Measurements from ENCODE around the gene PROP1. TPM values are rescaled to one million over a fixed set of nuclear protein-coding genes. Genes with fewer than 3 reads are reported as not detected.
"Not testable (repeated sequence)": the region's sequence is repeated elsewhere in the genome, so short reads cannot be mapped to it uniquely, and the experiment has no call there.

Gene PROP1
- total RNA-seq, 3 donors from 2014 or later (not counting 1 experiment from before 2014, with no cell fraction given) = not detected

DNA sequence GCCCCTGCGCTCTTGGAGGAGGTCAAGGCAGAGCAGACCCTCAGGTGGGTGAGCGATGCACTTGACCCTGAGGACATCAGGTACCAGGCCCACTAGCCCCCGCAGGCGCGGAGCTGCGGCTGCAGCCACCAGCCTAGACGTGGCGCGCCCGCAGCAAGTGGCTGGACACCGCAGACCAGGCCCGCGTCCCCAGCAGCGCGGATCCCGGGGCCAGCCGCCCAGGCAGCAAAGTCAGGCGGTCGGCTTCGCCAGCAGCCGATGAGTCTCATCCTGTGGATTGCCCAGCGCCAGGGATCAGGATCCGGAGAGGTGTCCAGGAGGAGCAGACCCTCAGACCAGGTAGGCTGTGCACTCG, 10.1 kb upstream of the PROP1 start:
- ATAC-seq = peak; percentile 3 to 14 (median 5)
- no CpG with 5 or more reads among the region's 24 CpGs for WGBS (ENCODE audit: insufficient coverage)
- H3K27me3 ChIP-seq (ENCODE audit: control insufficient read depth, insufficient read depth, low read length); H3K9me3 ChIP-seq (ENCODE audit: control insufficient read depth, insufficient read depth, low read length); H3K4me1 ChIP-seq (ENCODE audit: control insufficient read depth, insufficient read depth, low read length); DNase-seq; H3K4me3 ChIP-seq (ENCODE audit: low read length); intact Hi-C loops (cut with micrococcal nuclease); H3K27ac Mint-ChIP-seq; H3K4me3 Mint-ChIP-seq; H3K9me3 Mint-ChIP-seq; H3K36me3 ChIP-seq (ENCODE audit: control insufficient read depth, insufficient read depth, low read length); H3K4me1 Mint-ChIP-seq; H3K27ac ChIP-seq (ENCODE audit: low read length); H3K36me3 Mint-ChIP-seq: not testable (repeated sequence)
- H3K27me3 Mint-ChIP-seq (ENCODE audit: low read depth in 2 of 2) = peaks cover 10 to 17% of the 10 kb centered on the region in 2 donors

DNA sequence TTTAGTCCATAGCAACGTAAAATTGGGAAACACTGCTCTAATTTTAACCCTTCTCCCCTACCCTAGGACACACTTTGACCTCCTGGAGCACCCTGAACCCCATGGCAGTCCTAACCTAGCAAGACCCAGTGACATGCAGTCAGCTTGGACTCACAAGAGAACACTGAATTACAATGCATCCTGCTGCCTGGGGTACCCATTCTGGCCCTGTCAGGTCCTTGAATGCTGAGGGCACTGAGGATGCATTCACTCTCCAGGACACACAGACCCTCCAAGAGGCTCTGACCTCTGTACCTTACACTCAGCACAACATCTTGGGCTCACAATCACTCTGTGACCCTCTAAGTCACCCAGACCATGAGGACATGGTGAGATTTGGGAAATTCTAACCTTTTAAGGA, 1.8 kb upstream of the PROP1 start:
- no peaks in the 10 kb centered on the region for H3K9me3 ChIP-seq (ENCODE audit: control insufficient read depth, insufficient read depth, low read length)
- peaks cover 18 to 19% of the 10 kb centered on the region in 2 donors for H3K27me3 Mint-ChIP-seq (ENCODE audit: low read depth in 2 of 2)
- H3K4me3 ChIP-seq (ENCODE audit: low read length) = no peak overlapping the region
- 43% methylated on average over 1 of the region's 1 CpG for WGBS (ENCODE audit: insufficient coverage)
- no peak for ATAC-seq
- H3K36me3 ChIP-seq (ENCODE audit: control insufficient read depth, insufficient read depth, low read length) = no peaks in the 10 kb centered on the region
- H3K27me3 ChIP-seq (ENCODE audit: control insufficient read depth, insufficient read depth, low read length) = peaks cover 8% of the 10 kb centered on the region
- no peaks in the 10 kb centered on the region for H3K4me1 ChIP-seq (ENCODE audit: control insufficient read depth, insufficient read depth, low read length)
- no peaks in the 10 kb centered on the region for H3K36me3 Mint-ChIP-seq
- no peaks in the 10 kb centered on the region for H3K4me1 Mint-ChIP-seq
- H3K4me3 Mint-ChIP-seq = no peak overlapping the region
- H3K27ac Mint-ChIP-seq = no peak overlapping the region
- intact Hi-C loops (cut with micrococcal nuclease) = no loop called here
- no peaks in the 10 kb centered on the region for H3K9me3 Mint-ChIP-seq
- DNase-seq = no peak
- H3K27ac ChIP-seq (ENCODE audit: low read length) = no peak overlapping the region
- TF ChIP-seq, protein P1, sequence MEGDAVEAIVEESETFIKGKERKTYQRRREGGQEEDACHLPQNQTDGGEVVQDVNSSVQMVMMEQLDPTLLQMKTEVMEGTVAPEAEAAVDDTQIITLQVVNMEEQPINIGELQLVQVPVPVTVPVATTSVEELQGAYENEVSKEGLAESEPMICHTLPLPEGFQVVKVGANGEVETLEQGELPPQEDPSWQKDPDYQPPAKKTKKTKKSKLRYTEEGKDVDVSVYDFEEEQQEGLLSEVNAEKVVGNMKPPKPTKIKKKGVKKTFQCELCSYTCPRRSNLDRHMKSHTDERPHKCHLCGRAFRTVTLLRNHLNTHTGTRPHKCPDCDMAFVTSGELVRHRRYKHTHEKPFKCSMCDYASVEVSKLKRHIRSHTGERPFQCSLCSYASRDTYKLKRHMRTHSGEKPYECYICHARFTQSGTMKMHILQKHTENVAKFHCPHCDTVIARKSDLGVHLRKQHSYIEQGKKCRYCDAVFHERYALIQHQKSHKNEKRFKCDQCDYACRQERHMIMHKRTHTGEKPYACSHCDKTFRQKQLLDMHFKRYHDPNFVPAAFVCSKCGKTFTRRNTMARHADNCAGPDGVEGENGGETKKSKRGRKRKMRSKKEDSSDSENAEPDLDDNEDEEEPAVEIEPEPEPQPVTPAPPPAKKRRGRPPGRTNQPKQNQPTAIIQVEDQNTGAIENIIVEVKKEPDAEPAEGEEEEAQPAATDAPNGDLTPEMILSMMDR (IDR thresholded peaks at IDR 0.05) = no peak

DNA sequence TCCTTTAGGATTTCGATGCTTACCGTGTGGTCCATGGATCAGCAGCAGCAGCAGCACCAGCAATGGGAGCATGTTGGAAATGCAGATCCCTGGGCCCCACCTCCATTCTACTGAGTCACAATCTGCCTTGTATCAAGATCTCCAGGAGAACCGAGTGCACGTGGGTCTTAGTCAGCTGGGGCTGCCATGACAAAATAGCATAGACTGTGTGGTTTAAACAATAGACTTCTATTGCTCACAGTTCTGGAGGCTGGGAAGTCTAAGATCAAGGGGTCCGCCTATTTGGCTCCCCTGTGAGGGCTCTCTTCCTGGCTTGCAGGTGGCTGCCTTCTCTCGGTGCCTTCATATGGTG, 1.3 kb upstream of the PROP1 start:
- no peak for ATAC-seq
- peaks cover 12 to 16% of the 10 kb centered on the region in 2 donors for H3K27me3 Mint-ChIP-seq (ENCODE audit: low read depth in 2 of 2)
- H3K4me1 Mint-ChIP-seq = no peaks in the 10 kb centered on the region
- Histone ChIP-seq H3K4me3 (ENCODE audit: low read length) (no peak overlapping the region), H3K27ac (ENCODE audit: low read length) (no peak overlapping the region), H3K36me3 (ENCODE audit: control insufficient read depth, insufficient read depth, low read length) (no peaks in the 10 kb centered on the region), H3K27me3 (ENCODE audit: control insufficient read depth, insufficient read depth, low read length) (peaks cover 8% of the 10 kb centered on the region), H3K9me3 (ENCODE audit: control insufficient read depth, insufficient read depth, low read length) (no peaks in the 10 kb centered on the region), H3K4me1 (ENCODE audit: control insufficient read depth, insufficient read depth, low read length) (no peaks in the 10 kb centered on the region)
- TF ChIP-seq, protein P1 (IDR thresholded peaks at IDR 0.05) = no peak
- H3K4me3 Mint-ChIP-seq = no peak overlapping the region
- WGBS (ENCODE audit: insufficient coverage) = 84% methylated on average over 6 of the region's 6 CpGs
- H3K36me3 Mint-ChIP-seq = no peaks in the 10 kb centered on the region
- H3K9me3 Mint-ChIP-seq = no peaks in the 10 kb centered on the region
- DNase-seq = no peak
- H3K27ac Mint-ChIP-seq = no peak overlapping the region
- intact Hi-C loops (cut with micrococcal nuclease) = no loop called here

DNA sequence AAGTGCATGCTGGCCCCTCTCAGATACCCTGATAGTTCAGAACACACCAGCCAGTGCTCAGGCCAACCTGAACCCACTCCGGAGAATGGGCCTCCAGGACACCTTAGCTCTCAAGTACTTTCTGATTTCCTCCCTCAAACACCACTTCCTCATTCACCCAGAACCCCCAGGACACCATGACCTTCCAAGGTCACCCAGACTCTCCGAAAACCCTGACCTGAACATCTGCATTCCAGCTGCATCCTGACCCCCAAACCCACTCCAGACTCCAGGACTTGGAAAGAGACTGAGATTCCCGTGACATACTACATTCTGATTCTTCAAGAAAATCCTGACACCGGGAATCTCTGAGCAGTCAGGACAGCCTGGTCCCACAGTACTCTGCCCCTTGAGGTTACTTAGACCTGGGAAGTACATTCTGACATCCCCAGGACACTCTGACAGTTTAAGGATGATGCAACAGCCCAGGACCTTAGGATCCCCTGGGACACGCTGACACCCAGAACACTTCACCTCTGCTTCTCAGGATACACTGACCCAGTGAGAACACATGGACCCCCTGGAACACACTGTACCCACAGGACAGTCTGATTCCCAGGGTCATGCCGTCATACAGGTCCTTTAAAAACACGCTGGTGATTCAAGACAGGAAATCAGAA, 747 bp upstream of the PROP1 start:
- Histone ChIP-seq H3K9me3 (ENCODE audit: control insufficient read depth, insufficient read depth, low read length) (no peaks in the 10 kb centered on the region), H3K4me3 (ENCODE audit: low read length) (no peak overlapping the region), H3K27ac (ENCODE audit: low read length) (no peak overlapping the region), H3K27me3 (ENCODE audit: control insufficient read depth, insufficient read depth, low read length) (peaks cover 8% of the 10 kb centered on the region), H3K4me1 (ENCODE audit: control insufficient read depth, insufficient read depth, low read length) (no peaks in the 10 kb centered on the region), H3K36me3 (ENCODE audit: control insufficient read depth, insufficient read depth, low read length) (no peaks in the 10 kb centered on the region)
- Mint-ChIP-seq H3K9me3 (no peaks in the 10 kb centered on the region), H3K4me1 (no peaks in the 10 kb centered on the region), H3K36me3 (no peaks in the 10 kb centered on the region), H3K4me3 (no peak overlapping the region), H3K27me3 (ENCODE audit: low read depth in 2 of 2) (peaks cover 11 to 12% of the 10 kb centered on the region in 2 donors), H3K27ac (no peak overlapping the region)
- intact Hi-C loops (cut with micrococcal nuclease) = no loop called here
- DNase-seq = no peak
- 72% methylated on average over 7 of the region's 7 CpGs for WGBS (ENCODE audit: insufficient coverage)
- TF ChIP-seq, protein P1 (IDR thresholded peaks at IDR 0.05) = no peak
- ATAC-seq = no peak
